ENCODE data around the gene ORMDL3.

- TF ChIP-seq CTCF (IDR thresholded peaks at IDR 0.05) (no peak), POLR2A (IDR thresholded peaks at IDR 0.05) (no peak)
Observed at GRCh38 chr17:39899215-39899614, 28.2 kb downstream of the ORMDL3 start.
